NOMO-1 treated with DMSO at 0.1 percent for 48 hours (cell line): ENCODE data around the gene LPAR1.
"Not testable (repeated sequence)": the region's sequence is repeated elsewhere in the genome, so short reads cannot be mapped to it uniquely, and the experiment has no call there.

Source experiments
- DNase-seq: peaks from one replicate; lab custom pipeline; 2025; ENCODE audit not compliant: unreplicated experiment; lab: John Stamatoyannopoulos, UW

The LPAR1 gene, protein sequence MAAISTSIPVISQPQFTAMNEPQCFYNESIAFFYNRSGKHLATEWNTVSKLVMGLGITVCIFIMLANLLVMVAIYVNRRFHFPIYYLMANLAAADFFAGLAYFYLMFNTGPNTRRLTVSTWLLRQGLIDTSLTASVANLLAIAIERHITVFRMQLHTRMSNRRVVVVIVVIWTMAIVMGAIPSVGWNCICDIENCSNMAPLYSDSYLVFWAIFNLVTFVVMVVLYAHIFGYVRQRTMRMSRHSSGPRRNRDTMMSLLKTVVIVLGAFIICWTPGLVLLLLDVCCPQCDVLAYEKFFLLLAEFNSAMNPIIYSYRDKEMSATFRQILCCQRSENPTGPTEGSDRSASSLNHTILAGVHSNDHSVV

DNA sequence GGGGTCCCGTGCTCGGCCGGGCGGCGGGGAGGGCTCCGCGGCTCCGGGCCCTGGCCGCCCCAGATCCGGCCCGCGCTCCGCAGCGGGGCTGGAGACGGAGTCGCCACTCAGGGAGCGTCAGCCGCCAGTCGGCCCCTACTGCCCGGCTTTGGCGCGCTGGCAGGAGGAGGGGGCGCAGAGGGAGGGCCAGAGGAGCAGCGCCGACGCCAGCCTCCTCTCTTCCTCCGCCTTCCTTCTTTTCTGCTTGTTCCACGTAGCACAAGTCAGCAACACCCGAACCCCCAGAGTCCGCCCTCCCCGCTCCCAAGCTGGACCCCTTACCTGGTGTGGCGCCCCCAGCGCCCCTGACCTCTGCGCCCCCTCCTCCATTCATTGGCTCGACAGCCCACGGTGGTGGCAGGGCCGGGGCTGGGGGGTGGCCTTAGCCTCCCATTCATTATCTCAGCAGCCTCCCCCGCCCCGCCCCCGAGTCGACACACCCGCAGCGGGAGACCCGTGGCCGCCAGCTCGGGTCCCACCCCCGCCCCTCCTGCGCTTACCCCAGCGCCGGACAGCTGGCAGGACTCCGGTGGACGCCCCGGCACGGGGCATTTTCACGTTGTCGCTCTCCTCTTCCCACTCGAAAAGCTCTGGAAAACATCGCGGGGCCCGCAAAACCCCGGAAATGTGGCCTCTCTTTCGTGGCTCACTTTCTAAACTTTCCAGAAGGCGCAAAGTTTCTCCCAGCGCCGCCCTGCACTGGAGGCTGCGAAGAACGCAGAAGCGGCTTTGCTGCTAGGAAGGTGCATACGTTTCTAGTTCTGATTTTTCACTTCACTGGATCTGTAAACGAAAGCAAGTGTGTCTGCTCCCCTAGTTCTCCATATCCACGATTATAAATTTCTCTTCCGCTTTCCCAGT is at the start of gene LPAR1:
Gene LPAR1 (minus strand): TSS at position 140 of the 900 bp plus-strand sequence. CDS start 66,353 bp downstream, outside the sequence.
- peak; percentile 38 for DNase-seq

DNA sequence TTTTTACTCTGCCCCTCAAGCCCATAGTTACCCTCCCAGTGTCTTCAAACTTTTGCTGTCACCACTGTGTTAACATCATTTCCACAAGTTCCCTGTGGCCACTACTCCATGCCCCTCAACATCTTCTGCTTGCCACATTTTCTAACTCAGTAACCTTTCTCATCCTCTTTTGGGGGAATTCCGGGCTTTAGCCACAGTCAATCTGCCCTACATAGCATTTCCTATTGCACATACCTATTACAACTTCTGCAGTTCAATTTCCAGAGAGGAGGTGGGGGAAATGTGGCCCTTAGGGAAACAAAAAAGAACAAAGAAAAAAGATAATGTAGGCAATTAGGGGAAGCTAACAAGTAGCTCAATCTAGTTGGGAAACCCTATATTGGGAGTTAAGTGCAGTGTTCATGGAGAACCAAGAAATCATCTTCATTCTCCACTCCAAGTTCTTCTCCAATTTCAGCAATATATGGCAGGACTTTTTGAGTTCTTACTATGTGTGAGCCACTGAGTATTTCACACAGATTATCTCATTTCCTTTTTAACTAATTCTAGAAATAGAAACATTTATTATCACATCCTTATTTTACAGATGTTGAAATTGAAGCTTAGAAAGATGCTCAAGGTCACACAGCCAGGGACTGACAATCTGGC is 40.2 kb upstream of the LPAR1 start:
- peak; percentile 73 for DNase-seq

DNA sequence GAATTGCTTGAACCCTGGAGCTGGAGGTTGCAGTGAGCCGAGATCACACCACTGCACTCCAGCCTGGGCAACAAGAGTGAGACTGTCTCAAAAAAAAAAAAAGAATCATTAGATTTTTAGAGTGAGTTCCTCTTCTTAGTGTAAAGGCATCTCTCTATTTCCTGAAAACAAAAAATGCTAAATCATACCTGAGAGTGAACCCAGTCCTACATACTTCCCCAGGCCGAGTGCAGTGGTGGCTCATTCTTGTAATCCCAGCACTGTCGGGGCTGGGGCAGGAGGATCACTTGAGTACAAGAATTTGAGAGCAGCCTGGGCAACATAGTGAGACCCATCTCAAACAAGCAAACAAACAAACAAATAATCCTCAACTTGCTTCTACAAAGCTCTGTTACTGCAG is 38.2 kb upstream of the LPAR1 start:
- peak; percentile 88 for DNase-seq

DNA sequence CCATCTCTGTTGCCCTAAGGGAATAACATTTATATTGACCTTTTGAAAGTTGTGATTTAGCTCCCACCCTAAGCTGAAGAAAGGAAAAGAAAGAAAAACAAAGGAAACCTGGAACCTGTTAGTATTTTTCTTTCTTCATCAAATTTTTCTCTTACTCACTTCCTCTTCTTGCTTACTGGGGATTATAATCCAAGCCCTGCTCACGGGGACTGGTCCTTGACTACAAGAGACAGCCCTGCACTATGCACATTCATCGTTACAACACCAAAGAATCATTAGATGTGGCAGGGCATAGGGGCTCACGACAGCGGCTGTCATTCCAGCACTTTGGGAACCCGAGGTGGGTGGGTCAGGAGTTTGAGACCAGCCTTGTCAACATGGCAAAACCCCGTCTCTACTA is 37.8 kb upstream of the LPAR1 start:
- peak; percentile 46 for DNase-seq

DNA sequence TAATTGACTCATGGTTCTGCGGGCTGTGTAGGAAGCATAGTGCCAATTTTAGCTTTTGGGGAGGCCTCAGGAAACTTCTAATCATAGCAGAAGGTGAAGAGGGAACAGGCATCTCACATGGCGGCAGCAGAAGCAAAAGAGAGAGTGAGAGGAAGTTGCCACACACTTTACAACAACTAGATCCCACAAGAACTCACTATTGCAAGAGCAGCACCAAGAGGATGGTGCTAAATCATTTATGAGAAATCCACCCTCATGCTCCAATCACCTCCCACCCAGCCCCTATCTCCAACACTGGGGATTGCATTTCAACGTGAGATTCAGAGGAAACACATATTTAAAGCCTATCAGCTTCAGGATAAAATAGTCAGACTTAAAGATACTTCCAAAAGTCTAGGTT is 36.1 kb upstream of the LPAR1 start:
- peak; percentile 95 for DNase-seq

DNA sequence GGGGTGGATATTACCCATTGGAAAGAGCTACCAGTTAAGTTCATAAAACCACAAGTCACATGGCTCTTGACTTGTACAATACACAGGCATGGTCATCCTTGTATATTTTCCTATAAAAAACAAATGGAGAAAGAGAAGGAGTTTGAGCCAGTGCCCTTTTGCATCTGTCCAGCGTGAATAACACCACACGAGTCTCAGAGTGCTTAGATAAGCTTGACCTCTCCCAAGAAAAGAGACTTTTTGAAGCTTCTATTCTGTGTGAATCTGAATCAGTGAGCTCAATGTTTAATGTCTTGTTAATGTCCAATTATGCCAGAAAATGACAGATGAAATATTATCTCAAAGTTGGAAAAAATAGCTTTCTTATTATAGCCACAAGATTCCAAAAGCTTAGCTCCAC is 30.9 kb upstream of the LPAR1 start:
- DNase-seq = no peak

DNA sequence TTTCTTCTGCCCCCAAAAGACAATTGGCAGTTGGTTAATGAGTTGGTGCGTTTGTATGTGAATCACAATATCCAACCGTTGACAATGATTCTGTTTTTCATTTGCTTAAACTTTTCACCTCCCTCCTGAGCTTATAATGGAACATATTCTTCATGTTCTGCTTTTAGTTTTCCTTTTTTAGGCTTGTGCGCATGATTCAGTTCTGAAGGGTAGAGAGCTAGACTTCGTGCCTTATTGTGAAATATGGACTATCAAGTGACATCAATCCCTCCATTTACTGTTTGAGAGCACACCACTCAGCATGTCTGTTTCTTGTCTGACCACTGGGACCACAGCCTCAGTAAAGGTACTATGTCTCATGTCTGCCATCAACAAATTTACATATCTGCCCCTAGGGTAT is 30.5 kb upstream of the LPAR1 start:
- DNase-seq = peak; percentile 93

DNA sequence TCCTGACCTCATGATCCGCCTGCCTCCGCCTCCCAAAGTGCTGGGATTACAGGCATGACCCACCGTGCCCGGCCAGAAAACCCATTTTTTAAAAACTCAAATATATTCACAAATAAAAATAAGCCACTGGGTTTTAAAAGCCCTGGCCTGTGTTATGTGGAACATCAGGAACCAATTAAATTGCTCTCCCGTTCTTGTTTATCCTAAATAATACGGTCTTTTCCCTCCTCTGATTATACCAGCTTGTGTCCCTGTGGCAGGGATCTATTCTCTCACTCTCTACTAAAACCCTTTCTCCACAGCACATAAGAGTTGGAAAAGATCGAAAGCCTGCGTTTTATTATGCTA is 30.1 kb upstream of the LPAR1 start:
- no peak for DNase-seq

DNA sequence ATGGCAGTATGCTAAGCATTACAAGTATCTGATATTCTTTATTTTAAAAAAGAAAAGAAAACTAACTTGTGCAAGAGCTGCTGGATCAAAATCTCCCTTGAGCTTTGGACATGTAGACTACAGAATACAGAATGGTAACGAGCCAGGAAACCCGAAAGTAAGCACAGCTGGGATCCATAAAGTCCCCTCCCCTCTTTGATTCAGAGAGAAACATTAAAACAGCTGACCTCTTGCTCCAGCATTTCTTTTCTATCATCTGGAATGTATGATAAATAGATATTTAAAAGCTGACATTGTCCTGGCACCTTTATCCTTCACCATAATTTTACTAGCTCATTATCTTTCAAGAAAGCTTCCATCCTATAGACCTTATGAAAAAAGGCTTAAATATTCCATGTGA is 28.2 kb upstream of the LPAR1 start:
- no peak for DNase-seq

DNA sequence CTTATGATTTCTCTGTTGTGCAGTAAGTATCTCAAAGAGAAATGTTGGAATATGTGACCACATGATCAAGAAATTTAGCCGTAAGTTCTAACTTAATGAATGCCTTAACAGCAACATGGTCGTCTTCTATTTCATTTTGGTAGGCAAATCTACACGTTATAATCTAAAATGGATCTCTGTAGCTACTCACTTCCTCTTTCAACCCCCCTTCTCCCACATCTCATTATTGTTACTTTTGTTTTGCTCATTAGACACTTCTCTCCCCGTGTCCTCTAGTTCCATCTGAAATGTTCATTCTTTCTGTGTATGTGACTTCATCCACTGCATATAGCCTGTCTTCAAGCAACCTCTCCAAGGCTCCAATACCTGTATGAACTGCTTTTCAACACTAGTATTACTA is 27.1 kb upstream of the LPAR1 start:
- peak; percentile 75 for DNase-seq

DNA sequence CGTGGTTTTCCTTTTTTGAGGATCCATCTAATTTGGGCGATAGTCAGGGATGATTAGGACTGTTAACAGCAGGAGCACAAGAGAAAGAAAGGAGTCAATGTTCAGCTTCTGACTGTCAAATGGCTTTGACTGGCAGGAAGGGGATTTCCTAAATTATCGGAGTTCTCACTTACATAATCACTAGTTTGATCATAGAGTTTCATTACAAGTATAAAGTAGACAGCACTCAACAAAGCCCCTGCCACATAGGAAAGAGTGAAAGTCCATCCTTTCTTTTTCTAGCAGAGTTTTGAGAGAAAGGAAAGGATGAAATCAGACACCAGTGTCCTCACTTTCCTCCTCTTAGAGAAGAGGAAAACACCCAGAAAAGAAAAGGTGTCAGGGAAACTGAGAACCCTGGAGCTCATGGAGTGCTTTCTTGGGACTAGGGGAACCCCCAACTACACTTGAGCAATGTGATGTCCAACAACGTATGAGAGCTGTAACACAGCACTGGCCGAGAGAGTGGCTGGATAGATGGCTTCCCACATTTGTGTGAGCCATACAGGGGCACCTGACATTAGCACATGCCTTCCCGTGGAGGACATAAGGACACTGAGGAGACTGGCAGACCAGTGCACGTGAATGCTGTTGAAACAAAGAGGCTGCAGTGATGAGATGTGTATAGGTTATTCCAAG is 26.0 kb upstream of the LPAR1 start:
- no peak for DNase-seq

DNA sequence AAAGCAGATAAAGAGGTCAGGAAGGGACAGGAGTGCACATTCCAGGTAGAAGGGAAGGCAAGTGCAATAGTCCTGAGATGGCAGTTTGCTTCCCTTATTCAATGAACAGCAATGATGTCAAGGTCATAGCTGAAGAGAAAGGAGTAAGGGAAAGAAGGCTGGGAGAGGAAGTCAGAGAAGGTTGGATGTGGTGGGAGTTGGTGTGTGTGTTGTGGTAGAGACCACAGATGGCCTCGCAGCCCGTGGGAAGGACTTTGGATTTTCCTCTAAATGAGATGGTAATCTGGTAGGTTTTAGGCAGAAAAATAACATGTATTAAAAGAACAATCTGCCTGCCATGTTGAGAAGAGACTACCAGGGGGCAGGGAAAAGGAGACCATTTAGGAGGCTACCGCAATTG is 25.1 kb upstream of the LPAR1 start:
- DNase-seq = no peak

DNA sequence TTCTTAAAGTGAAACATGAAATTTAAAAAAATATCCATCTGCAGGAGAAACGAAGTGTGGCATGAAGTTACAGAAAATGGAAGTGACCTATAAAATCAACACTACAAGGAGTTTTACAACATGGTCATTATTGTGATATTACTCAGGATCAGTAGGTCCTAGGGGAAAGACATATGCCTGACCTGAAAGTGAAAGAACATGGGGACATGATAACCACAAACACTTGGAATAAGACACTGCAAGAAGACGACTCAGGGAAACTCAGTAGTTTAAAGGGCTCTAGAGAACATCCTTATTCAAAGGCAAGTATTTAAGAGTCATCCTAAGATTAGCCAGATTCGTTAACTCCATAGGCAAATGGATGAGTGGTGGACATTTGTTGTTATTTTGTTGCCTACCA is 19.9 kb upstream of the LPAR1 start:
- no peak for DNase-seq

DNA sequence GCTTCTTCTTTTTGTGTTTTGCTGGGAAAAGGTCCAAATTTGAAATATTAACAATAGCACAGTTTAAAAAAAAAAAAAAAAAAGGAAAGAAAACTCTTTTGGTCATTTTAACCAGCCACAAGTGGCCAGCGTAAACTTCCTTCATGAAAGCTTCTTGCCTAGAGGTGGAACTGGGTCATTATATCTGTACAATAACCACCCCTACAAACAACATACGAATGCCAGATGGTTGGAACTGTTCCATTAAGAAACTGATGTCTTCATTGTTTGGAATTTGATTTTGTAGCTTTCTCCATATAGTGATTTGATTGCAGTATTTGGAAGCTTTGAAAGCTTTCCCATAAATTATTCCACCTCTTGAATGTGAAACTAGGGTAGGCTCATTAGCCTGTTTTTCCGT is 18.3 kb upstream of the LPAR1 start:
- DNase-seq = no peak

DNA sequence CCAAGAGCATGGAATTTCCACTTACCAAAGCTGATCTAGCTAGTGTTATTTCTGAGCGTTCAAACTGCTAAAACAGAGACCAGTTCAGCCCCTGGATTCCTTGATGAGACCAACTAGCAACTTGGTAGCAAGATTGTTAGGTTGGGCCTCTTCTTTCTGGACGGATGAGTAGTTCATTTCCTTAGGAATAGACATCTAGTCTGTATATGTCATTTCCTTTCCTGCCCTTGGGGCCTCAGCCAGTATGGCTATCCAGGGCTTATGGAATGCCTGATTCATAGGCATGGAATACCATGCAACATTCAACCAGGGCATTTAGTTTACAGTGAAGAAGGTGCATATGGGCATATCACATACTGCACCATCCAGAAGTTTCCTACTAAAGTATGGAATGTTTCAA is 14.5 kb upstream of the LPAR1 start:
- DNase-seq = no peak

DNA sequence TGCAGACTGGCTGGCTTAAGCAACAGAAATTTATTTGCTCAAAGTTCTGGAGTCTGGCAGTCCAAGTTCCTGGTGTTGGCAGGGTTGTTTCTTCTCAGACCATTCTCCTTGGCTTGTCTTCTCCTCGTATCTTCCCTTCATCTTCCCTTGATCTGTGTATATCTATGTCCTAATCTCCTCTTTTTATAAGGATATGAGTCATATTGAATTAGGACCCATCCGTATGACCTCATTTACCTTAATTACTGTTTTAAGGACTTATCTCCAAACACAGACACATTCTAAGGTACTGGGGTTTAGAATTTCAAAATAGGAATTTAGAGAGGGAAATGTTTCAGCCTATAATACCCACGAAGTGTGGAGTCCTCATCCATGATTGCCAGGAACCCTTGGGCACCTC is 13.1 kb upstream of the LPAR1 start:
- DNase-seq = no peak

DNA sequence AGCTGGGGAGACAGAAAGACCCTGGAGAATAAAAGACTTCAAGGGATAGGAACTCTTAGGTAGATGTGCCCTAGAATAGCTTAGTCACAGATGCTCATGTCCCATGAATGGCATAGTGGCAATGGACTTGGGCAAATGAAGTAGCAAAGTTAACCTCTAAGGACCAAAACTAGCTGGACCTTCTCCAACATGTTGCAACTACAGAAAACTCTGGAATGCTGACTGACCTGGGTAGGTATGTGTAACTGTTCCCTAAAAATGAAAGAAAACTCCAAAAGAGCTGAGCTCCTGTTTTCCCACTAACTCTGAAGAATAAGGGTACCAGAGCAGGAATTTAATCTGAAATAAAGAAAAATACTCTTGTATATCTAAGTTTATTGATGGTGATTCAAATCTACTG is 12.5 kb upstream of the LPAR1 start:
- no peak for DNase-seq

DNA sequence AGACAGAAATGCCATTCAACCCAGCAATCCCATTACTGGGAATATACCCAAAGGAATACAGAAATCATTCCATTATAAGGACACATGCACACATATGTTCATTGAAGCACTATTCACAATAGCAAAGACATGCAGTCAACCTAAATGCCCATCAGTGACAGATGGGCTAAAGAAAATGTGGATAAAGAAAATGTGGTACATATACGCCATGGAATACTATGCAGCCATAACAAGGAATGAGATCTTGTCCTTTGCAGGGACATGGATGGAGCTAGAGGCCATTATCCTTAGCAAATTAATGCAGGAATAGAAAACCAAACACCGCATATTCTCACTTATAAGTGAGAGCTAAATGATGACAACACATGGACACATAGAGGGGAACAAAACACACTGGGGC is 9.0 kb upstream of the LPAR1 start:
- DNase-seq = not testable (repeated sequence)

DNA sequence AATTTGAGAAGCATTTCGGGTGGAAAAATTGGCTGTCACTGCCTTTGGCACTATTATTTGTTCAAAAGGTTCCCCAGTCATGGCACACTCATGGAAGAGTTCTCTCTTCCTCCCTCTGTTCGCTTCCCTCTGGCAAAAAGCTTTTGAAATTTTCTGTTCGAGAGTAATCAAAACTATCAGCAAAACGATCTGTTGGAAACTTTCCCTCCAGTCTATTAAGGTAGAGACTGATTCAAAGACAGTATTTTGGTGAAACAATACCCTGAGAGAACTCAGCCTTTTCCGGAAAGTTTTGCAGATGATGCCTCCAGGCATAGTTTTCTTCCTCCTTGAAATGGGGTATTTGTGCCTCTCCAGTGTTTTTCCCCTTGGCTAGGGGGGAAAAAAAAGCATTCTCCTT is 3.6 kb upstream of the LPAR1 start:
- no peak for DNase-seq

DNA sequence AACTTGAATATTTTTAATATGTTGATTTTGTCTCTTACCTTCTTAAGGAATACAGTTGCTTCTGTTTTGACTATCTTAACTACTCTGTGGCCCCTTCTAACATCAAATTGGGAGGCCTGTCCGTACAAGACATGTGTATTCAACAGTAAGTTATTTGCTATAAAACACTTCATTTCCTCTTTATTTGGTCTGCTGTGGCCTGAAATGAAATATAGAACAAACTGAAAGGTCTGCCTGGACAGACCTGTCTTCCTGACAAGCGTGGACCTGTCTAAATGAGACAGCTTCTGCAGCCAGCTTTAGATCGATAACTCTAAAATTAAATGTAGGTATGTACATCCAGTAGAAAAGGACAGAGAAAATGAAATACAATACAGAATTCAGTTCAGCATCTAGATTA is 2.2 kb upstream of the LPAR1 start:
- DNase-seq = no peak

DNA sequence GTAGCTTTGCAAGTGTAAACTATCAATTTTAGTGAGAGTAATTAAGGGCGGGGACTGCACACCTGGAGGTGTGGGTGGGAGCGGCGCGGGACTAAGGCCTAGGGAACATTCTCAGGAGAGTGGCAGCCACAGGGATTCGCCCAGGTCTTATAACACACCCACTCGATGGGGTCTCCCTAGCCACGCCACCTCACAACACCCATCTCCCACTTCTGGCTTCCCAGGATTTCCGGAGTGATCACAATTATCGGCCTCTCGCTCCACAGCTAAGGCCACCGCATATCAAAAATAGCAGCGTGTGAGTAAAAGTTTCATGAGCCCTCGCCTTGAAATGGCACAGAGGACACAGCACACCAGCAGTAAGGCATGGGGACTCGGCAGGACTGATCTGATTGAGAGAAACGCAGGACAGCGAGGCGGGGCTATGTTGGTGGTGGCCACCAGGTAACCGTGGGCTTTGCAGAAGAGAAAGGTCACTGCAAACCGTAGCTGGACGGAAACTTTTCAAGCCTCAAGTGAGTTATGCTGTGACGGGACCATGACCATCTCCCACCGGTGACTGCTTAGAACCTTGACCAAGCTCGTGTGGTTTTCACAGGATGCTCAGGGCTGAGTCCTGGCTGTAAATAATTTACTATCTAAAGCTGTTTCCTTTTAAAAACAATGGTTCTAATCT is 1.1 kb upstream of the LPAR1 start:
- DNase-seq = no peak
